ENCODE data around the gene UGT2A2.
"Not testable (repeated sequence)": the region's sequence is repeated elsewhere in the genome, so short reads cannot be mapped to it uniquely, and the experiment has no call there.

Gene UGT2A2

DNA sequence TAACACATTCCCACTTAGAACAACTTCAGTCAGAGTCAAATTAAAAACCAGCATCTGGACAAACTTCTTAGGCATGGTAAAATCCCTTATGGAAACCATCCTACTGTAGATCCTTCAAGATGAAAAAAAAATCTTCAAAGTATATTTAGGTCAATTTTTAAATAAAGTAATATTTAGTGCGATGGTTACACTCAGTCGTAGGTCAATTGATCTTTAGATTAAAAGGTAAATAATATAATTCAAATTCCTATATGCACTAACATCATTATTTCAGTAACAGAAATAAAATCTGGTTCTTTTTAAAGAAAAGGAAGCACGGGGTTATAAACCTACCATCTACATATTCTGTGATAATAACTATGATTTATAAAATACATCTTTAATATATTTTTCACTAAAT is at the start of gene UGT2A2:
Gene UGT2A2 (minus strand): TSS at position 101 of the 400 bp plus-strand sequence. CDS start 2 bp downstream, at position 99.
- no peak for DNase-seq

- DNase-seq = no peak
These were observed 45.4 kb upstream of the UGT2A2 start for GRCh38 chr4:69684804-69685203.

DNA sequence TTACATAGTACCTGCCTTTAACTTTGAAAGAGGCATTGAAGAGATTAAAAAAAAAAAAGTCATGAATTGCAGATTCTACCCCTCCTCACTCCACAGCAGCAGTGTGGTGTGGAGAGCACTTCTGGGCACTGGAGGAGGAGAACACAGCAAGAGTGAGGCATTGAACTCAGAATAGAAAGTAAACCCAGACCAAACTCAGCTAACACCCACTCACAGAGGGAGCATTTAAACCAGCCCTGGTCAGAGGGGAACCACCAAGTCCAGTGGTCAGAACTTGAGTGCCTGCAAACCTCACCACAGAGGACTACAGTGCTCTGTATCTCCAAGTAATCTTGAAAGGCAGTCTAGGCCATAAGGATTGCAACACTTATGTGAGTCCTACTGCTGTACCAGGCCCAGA is 29.2 kb upstream of the UGT2A2 start:
- DNase-seq = no peak

GRCh38 chr4:69664009-69664408 is 24.6 kb upstream of the UGT2A2 start:
- DNase-seq = not testable (repeated sequence)

DNA sequence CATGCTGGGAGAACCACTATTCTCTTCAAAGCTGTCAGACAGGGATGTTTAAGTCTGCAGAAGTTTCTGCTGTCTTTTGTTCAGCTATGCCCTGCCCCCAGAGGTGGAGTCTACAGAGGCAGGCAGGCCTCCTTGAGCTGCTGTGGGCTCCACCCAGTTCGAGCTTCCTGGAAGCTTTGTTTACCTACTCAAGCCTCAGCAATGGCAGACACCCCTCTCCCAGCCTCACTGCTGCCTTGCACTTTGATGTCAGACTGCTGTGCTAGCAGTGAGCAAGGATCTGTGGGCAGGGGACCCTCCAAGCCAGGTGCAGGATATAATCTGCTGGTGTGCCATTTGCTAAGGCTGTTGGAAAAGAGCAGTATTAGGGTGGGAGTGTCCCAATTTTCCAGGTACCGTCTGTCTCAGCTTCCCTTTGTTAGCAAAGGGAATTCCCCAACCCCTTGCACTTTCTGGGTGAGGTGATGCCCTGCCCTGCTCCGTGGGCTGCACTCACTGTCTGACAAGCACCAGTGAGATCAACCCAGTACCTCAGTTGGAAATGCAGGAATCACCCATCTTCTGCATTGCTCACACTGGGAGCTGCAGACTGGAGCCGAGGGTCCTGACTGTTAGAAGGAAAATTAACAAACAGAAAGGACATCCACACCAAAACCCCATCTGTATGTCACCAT is 21.8 kb upstream of the UGT2A2 start:
- not testable (repeated sequence) for DNase-seq

DNA sequence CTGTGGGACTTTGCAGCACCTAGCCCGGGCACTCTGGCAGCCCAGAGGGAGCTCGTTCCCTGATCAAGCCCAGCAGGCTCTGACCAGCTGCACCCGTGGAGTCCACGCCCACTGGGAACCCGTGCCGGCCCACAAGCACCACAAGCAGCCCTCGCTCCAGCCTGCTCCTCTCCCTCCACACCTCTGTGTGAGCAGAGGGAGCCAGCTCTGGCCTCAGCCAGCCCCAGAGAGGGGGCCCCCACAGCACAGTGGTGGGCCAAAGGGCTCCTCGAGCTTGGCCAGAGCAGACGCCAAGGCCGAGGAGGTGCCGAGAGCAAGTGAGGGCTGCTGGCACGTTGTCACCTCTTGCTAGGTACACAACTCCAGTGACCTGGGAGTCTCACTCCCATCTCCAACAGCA is 18.7 kb upstream of the UGT2A2 start:
- no peak for DNase-seq

GRCh38 chr4:69656653-69657158 is 17.3 kb upstream of the UGT2A2 start:
- no peak for DNase-seq

DNA sequence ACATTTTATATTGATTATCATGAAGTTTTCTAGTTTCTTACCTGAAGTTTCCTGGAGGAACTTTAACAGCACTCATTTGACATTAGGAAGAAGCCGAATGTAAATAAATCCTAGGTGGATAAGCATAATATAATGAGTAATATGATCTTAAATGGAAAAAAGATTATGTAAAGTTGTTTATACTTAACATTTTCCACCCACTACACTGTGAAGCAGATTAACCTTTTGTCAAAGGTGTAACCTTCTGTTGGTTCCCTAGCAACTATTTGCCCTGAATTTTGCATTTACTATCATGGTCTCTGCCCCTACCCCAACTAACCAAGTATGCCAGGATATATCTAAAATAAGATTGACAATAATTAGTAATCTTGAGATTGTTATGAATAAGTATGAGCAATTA is 13.7 kb upstream of the UGT2A2 start, which contains the start of gene UGT2A1:
Gene UGT2A1 (minus strand): TSS at position 101 of the 400 bp plus-strand sequence. CDS start 5,603 bp downstream, outside the sequence.
- DNase-seq = no peak

- DNase-seq = no peak
These were observed 11.4 kb upstream of the UGT2A2 start for GRCh38 chr4:69650872-69651271.

DNA sequence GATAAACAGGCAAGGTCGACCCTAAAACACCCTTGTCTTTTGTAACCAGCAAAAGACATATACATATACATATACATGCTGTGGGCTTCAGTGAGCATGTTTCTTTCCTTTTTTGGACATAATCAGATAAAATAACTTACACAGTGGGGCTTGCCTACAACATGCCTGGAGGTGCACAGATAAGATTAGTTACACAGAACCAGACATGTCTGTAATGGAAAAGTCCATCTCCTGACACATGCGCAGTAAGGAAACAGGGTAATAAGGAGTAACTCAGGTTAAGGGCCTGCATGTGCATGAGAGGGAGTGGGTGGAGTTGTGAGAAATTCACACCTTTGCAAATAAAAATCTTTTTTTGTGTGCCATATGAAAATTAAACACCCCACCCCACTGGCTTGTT is 10.2 kb upstream of the UGT2A2 start:
- DNase-seq = no peak

GRCh38 chr4:69649207-69649606 is 9.8 kb upstream of the UGT2A2 start:
- DNase-seq = no peak

- no peak for DNase-seq
These were observed 3.5 kb upstream of the UGT2A2 start for GRCh38 chr4:69642961-69643360.

DNA sequence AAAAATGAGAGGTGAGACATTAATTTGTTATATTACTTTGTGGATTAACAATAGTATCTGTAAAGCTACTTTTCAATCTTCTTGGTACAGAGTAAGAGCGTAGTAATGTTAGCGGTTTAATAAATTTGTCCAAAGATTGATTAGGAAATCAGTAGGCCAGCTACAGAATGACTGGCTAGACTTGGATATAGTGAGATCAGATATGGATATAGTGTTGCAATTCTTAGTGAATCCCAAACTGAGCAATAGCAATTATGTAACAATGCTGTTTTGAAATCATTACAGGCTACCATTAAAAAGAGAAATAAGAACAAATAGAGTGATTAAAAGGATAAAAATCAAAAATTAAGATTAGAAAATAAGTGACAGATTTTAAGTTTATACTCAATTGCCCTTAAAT is 847 bp upstream of the UGT2A2 start:
- no peak for DNase-seq

- peak; percentile 27 for DNase-seq
These were observed 22.3 kb downstream of the UGT2A2 start for GRCh38 chr4:69617083-69617694.

- no peak for DNase-seq
These were observed 29.0 kb downstream of the UGT2A2 start for GRCh38 chr4:69610484-69610883.

GRCh38 chr4:69601065-69601464 is 38.4 kb downstream of the UGT2A2 start:
- DNase-seq = no peak

GRCh38 chr4:69600013-69600412 is 39.4 kb downstream of the UGT2A2 start:
- no peak for DNase-seq

GRCh38 chr4:69594382-69594781 is 45.1 kb downstream of the UGT2A2 start:
- no peak for DNase-seq

- no peak for DNase-seq
These were observed 48.1 kb downstream of the UGT2A2 start for GRCh38 chr4:69591364-69591763.

DNA sequence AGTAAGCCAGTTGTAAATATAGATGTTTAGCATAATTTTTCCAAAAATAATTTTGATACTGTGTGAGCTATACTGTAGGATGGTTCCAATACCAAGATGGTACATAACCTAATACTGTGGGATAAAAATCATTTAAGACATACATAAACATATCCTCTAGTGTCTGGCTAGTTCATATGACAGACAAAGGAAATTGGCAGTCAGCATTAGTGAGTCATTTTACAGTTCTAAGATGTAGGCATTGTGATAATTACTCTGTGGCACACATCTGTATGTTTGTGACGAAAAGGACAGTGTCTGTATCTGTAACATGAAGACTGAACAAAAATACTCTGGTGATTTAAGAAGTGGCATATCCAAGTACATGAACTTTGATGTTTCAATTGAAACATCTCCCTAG is 49.6 kb downstream of the UGT2A2 start:
- DNase-seq = no peak

DNA sequence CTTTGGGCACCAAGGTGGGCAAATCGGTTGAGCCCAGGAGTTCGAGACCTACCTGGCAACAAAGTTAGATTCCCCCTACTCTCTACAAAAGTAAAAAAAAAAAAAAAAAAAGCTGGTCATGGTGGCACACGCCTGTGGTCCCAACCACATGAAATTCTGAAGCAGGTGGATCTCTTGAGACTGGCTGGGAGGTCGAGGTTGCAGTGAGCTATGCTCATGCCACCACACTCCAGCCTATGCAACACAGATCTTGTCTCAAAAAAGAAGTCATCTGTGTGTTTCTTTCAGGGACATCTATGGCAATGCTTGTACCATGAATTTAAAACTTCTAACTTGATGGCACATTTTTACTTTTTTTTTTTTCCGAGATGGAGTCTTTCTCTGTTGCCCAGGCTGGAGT is 55.3 kb downstream of the UGT2A2 start:
- no peak for DNase-seq

DNA sequence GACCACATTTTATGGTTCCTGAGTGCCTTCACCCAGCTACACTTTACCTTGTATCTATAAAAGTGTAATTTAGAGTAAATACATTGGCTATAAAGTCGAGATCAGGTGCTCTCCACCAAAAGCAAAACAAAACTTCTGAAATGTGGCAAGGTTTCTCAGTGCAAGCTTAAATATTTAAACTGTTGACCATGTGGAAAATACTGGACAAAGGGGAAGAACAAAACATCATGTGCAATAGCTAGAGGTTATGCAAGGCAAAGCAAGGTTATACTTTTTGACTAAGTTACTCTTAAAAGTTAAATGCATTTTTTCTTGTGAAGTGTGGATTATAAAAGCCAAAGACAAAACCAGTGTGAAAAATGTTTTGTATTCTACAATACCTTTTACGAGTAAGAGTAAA is 55.9 kb downstream of the UGT2A2 start:
- no peak for DNase-seq

- DNase-seq = no peak
These were observed 62.2 kb downstream of the UGT2A2 start for GRCh38 chr4:69577245-69577644.

DNA sequence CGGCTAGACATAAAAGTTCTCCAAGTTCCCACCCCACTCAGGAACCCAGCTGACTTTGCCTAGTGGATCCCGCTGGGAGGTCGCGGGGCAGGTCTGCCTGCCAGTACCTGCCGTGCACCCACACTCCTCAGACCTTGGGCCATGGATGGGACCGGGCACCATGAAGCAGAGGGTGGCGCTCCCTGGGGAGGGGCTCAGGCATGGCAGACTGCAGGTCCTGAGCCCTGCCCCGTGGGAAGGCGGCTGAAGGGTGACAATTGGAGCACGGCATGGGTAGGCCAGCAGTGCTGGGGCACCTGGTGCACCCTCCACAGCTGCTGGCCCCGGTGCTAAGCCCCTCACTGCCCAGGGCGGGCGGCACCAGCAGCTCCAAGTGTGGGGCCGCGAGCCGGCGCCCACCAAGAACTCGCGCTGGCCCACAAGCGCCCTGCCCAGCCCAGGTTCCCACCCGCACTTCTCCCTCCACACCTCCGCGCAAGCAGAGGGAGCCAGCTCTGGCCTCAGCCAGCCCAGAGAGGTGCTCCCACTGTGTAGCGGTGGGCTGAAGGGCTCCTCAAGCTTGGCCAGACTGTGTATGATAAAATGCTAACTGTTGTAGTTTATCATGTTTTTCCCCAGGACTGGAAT is 63.1 kb downstream of the UGT2A2 start:
- DNase-seq = no peak
